LoVo (cell line): ENCODE data around the gene CNTLN.
"Not testable (repeated sequence)": the region's sequence is repeated elsewhere in the genome, so short reads cannot be mapped to it uniquely, and the experiment has no call there.

Source experiments
- DNase-seq: peaks from one replicate; pipeline ENCODE4 v3.0.0-alpha.2; 2016; ENCODE audit warnings: low spot score

The CNTLN gene

DNA sequence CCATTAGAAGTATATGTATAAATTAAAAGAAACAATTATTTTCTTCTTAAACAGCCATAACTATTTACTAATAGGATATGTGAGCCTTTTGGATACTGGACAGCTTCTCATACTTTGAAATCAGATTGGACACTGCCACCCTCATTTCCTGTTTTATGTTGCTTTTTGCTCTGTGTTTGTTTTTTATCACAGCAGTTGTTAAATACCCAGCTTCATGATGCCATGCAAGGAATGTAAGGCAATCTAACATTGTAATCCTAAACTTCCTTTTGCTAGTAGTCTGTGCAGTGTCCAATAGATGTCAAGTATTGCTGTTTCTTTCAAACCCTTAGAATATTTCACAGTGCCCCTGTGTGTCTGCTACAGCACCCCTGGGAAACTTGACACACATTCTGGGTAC, 56.2 kb downstream of the CNTLN start:
- DNase-seq = no peak

DNA sequence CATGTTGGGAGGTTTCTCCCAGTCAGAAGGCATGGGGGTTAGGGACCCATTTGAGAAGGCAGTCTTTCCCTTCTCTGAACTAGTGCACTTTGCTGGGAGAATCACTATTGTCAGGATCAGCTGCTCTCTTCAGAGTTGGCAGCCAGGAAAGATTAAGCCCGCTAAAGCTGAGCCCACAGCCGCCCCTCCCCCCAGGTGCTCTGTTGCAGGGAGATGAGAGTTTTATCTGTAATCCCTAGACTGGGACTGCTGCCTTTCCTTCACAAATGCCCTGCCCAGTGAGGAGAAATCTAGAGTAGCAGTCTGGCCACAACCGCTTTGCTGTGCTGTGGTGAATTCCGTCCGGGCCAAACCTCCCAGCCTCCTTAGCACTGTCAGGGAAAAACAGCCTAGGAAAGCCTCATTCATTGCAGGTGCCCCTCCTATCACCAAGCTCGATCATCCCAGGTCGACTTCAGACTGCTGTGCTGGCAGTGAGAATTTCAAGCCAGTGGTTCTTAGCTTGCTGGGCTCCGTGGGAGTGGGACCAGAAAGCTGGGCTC, 69.8 kb downstream of the CNTLN start:
- no peak for DNase-seq

- no peak for DNase-seq
These were observed 81.2 kb downstream of the CNTLN start for GRCh38 chr9:17216011-17216410.

DNA sequence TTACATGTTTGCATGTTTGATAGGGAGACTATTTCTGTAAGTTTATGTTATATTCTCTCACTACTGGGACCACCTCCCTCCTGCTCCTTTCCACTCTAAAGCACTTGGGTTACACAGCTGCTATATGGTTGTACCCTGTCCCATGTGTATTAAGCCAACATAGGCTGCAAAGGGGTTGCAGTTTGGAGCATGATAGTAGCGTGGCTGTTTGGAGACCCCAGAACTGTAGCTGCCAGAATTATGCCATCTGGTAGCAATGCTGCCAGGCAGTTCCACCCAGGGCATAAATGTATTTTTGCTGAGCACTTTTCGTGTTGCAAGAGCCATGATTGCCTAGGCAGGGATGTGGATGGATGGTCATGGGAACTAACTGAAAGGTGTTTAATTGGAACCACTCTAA, 81.8 kb downstream of the CNTLN start:
- DNase-seq = no peak

DNA sequence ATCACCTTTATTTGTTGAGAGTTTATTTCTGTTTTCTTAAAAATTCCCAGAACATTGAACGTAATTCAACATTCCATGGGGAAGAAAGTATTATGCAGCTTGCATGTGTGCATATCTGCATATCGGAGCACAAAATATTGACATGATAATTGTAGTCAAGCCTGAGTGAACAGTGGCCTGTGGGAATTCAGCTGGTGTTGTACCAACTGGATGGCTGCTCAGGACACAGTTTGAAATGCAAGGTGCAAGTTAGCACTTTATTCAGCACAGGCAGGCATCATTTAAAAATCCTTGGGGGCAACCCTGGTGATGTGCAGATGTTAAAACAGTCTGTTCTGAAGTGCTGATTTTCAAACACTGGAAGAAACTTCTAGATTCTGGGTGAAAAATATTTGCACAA, 82.4 kb downstream of the CNTLN start:
- DNase-seq = no peak

DNA sequence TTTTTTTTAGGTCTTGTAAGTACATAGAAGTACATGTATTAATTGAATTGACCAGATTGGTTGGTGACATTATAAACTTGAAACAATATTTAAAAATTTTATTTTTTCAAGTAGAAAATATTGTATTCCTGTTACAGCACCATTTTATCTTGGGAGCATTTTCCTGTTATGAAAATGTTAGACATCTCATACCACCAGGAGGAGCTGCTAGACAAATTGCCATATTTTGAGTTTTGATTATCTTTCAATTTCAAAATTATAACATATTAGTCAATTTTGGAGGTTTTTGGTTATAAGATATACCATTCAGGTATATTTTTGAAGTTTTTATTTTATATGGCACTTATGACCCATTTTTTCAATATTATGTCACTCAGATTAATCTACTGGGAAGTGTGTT, 84.4 kb downstream of the CNTLN start:
- no peak for DNase-seq

DNA sequence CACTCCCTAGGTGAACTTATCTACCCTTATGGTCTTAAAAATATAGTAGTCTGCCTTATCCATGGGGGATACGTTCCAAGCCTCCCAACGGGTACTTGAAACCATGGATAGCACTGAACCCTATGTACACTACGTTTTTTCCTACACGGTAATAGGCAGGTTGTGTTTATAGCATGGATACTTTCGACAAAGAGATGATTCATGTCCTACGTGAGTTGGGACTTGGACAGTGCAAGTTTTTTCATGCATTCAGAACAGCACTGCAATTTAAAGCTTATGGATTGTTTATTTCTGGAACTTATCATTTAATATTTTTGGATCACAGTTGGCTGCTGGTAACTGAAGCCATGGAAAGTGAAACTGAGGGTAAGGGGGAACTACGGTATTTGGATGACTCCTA, 88.1 kb downstream of the CNTLN start:
- DNase-seq = no peak

- no peak for DNase-seq
These were observed 90.6 kb downstream of the CNTLN start for GRCh38 chr9:17225407-17225806.

DNA sequence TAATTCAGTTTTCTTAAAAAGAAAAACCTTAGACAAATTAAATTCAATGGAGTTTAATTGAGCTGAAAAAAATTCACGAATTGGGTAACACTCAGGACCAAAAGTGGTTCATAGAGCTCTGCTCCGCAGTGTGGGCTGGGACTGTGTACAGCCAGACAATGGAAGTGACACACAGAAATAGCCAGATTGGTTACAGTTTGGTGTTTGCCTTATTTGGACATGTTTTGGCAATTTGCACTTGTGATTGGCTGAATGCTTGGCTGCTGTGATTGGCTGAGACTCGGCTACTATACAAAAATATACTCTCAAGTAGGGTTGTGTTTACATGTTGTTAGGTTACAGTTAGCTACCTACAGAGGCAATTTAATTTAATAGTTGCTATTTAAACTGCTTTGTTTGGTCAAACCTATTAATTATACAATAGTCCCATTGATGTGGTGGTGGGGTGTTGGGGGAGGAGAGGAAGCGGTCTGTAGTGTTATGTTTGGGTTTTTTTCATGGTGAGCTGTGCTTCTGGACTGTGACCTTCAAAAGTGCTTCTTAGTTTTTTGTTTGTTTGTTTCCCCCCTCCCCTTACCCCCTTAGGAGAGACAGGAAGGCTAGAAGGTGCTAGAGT, 95.2 kb downstream of the CNTLN start:
- no peak for DNase-seq

- no peak for DNase-seq
These were observed 95.8 kb downstream of the CNTLN start for GRCh38 chr9:17230646-17231045.

GRCh38 chr9:17236147-17236546, 101.3 kb downstream of the CNTLN start:
- no peak for DNase-seq

DNA sequence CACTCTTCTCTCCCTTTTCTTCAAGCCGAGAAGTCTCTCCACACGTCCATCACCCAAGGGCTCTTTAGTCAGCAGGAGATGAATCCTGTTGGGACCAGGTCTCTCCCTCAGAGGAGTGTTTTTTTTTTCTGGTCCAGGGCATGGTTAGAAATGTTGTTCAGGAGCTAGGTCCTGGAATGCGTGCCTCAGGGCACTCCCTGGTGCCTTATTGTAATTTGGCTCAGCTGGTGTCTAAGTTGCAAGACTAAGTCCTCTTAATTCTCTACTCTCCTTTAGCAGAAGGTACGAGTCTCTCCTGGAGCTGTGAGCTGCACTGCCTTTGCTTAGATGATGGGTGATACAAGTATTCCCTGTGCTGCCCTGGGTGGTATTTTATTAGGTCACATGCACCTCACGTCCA, 111.9 kb downstream of the CNTLN start:
- no peak for DNase-seq

- DNase-seq = no peak
These were observed 116.3 kb downstream of the CNTLN start for GRCh38 chr9:17251100-17251499.

DNA sequence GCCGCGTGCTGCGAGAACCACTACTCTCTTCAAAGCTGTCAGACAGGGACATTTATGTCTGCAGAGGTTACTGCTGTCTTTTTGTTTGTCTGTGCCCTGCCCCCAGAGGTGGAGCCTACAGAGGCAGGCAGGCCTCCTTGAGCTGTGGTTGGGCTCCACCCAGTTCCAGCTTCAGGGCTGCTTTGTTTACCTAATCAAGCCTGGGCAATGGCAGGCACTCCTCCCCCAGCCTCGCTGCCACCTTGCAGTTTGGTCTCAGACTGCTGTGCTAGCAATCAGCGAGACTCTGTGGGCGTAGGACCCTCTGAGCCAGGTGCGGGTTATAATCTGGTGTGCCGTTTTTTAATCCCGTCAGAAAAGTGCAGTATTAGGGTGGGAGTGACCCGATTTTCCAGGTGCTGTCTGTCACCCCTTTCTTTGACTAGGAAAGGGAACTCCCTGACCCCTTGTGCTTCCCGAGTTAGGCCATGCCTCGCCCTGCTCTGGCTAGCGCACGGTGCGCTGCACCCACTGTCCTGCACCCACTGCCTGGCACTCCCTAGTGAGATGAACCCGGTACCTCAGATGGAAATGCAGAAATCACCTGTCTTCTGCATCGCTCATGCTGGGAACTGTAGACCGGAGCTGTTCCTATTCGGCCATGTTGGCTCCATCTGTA, 133.8 kb downstream of the CNTLN start:
- peak; percentile 25 for DNase-seq

DNA sequence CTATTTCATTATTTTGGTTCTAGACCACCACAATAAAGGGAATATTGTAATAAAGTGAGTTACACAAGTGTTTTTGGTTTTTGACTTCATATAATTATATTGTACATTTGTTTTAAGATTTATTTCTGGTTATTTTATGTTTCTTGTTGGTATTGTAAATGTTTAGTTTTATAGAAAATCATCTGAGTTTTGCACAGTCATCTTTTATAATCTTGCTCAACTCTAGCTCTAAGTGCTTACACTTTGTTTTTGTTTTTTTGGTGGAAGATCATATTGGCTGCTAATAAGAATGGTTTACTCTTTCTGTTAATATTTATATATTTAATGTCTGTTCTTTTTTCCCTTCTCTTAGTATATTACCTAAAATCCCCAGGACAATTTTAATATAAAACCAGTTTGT, 135.0 kb downstream of the CNTLN start:
- DNase-seq = no peak

GRCh38 chr9:17272536-17272935, 137.7 kb downstream of the CNTLN start:
- no peak for DNase-seq

- DNase-seq = no peak
These were observed 145.6 kb downstream of the CNTLN start for GRCh38 chr9:17280350-17281012.

DNA sequence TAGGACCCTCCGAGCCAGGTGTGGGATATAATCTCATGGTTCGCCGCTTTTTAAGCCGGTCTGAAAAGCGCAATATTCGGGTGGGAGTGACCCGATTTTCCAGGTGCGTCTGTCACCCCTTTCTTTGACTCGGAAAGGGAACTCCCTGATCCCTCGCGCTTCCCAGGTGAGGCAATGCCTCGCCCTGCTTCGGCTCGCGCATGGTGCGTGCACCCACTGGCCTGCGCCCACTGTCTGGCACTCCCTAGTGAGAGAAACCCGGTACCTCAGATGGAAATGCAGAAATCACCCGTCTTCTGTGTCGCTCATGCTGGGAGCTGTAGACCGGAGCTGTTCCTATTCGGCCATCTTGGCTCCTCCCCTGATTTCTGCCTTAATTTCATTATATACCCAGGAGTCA, 155.8 kb downstream of the CNTLN start:
- not testable (repeated sequence) for DNase-seq

DNA sequence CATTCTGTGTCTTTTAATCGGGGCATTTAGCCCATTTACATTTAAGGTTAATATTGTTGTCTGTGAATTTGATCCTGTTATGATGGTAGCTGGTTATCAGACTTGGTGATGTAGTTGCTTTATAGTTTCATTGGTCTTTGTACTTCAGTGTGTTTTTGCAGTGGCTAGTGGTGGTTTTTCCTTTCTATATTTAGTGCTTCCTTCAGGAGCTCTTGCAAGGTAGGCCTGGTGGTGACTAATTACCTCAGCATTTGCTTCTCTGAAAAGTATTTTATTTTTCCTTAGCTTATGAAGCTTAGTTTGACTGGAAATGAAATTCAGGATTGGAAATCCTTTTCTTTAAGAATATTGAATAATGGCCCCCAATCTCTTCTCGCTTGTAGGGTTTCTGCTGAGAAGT, 156.9 kb downstream of the CNTLN start:
- no peak for DNase-seq

GRCh38 chr9:17293685-17294084, 158.8 kb downstream of the CNTLN start:
- DNase-seq = no peak

DNA sequence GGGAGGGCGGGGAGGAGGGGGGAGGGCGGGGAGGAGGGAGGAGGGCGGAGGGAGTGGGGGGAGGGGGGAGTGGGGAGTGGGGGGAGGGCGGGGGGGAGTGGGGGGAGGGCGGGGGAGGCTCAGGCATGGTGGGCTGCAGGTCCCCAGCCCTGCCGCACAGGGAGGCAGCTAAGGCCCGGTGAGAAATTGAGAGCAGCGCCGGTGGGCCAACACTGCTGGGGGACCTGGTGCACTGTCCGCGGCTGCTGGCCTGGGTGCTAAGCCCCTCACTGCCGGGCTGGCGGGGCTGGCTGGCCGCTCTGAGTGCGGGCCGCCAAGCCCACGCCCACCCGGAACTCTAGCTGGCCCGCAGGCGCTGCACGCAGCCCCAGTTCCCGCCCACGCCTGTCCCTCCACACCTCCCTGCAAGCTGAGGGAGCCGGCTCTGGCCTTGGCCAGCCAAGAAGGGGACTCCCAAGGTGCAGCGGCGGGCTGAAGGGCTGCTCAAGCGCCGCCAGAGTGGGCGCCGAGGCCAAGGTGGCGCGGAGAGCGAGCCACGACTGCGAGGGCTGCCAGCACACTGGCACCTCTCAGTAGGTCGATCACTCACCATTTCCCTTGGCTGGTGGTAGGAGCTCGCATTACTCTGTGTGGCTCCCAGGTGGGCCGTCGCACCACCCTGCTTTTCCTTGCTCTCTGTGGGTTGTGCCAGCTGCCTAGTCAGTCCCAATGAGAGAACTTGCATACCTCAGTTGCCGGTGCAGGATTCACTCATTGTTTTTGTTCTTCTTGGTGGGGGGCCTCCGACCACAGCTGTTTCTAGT, 160.2 kb downstream of the CNTLN start:
- DNase-seq = no peak

DNA sequence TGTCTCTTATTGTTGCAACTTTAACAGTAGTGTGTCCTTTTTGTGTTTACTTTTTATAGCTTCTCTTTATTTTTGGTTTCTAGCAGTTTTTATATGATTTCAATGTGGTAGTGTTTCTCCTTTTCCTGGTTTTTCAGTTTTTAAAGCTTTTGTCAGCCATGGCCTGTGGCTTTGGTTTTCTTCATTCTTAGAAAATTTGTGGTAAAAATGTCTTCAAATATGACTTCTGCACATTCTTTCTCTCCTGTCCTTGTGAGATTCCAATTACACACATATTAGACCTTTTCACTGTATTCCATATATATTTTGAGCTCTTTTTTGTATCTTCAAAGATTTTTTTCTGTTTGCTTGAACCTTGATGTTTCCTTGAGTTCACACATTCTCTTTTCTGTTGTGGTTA, 180.5 kb downstream of the CNTLN start:
- DNase-seq = no peak
